Activated CD4-positive, alpha-beta T cell treated with anti-CD3 and anti-CD28 coated beads, Interleukin-10, Interleukin-2, amounts not matched to agents 100 ng/mL and 50 ng/mL, durations not matched to agents 16 hours and 8 hours (primary cell): ENCODE data around the gene SLC25A13.

ENCODE experiments used
- DNase-seq: peaks from one replicate; pipeline ENCODE4 v3.0.0-alpha.2; 2020

The SLC25A13 gene

DNA sequence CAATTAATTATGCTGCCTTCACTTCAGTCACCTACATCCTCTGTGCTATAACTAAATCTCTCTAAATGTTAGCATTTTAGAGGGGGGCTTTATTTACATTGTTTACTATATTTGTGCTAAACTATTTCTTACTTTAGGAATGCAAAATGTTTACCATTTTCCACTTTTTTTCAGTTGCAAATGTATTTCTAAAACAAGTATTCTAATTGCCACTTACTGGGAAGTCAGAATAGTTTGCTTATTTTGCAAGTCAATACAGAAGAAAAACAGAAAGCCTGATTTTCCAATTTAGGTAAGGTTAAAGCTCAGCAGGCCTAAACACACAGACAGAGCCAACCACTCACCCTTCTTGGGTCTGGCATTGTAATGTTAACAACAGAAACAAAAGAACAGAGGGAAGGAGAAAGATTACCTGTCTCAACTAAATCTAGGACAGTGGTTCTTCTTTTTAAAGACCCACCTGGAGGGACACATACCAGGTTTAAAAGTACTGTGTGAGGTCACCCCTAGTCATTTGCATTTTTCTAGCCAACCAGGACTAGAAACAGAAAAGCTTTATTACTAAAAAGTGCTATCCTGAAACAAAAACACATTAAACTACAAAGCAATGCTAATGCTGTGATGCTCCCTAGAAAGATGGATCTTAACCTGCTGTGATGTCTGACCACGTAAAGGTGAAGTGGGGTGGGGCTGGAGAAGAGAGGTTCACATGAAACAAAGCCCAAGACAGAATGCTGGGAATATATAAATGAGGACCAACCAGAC is 178.2 kb downstream of the SLC25A13 start:
- DNase-seq: no peak

DNA sequence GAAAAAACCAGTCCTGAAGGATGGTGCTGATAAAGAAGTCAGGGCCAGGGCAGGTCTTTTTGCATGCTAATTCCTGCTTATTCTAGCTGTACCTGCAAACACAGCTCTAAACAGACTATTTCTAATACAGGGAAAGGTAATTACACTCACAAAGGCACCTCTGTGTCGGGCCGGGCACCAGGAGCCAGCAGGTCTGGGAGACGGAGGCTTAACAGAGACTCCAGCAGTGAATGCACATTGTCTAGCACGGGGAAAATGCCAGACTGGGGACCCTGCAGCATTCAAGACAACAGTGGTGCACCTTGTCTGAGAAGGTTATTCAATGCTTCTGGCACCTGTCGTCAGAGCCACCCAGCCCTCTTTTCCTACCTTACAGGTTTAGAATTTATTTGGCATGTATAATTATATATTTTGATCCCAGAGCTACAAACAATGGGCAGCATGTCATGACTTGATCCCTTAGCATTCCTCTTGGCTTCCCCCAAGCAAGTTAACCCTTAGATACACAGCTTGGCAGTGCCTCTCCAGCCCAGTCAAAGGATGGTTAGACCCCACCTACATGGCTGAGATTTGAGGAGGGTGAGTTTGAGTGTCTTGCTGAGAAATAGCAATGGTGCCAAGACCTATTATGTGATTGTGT is 185.2 kb downstream of the SLC25A13 start:
- no peak for DNase-seq

DNA sequence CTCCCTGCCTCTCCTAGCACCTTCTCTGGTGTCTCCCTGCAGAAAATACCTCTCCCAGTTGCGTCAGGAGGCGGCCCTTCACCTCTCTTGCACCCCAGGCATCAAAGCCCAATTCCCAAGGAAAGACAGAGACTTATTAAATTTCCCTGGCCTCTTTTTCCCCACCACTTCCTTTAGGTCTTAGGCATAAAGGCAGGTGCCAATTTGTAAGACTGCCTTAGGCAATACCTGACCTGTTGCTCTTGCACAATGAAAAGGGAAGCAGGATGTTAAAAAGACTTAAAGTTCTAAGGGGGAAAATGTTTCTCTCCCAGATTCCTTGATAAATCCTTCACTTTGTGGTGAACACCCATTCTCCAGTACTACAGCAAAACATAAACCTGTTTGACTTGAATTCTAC is 186.7 kb downstream of the SLC25A13 start:
- no peak for DNase-seq

DNA sequence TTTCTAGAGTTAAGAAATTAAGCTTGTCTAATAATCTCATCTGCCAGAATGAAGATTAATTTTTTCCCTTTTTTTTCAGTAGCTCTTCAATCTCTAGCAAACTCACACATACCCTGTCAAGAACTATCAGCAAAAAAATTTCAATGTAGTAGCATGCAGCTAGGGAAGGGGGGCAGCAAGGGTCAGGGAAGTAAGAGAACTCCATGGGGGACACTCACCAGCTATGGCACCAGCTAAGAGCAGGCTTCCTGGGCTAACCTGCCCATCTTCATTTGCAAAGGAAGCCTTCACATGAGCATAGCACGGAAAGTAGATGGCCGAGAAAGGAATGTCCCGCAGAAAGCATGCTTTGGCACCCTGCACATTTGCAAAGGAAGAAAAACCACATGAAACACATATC is 190.4 kb downstream of the SLC25A13 start:
- DNase-seq: no peak

DNA sequence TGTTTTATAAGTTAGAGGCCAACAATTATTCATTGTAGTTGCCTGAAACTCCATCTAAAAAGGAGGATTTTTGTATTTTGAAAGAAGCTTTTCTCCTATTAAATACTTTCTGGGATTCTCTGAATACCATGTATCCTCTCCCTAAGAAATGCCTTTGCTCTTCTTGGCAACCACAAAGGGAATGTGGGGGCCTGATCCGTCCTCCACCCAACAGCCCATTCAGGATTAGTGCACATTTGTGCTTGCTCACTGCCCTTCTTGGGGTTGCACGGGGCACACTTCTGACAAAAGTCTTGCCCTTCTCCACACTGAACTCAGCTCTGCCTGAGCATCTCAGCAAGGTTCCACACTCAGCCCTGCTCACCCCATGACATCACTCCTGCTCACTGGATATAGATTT is 194.2 kb downstream of the SLC25A13 start:
- no peak for DNase-seq

DNA sequence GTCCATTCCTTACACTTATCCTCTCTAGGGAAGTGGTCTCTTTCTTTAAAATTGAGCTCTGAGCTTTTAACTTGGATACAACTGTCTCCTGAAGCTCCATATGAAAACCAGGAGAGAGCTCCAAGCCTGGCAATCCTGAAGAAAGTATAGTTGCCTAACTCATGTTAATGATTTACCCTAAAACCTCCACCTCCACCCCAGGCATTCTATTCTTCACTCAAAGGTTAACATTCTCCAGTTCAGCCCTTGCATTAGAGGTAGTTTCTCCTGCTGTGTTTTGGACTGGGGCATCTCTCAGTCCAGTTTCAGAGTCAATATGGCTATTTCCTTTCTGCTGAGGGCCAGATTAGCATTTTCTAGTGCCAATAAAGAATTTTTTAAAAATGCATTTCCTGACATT is 195.5 kb downstream of the SLC25A13 start:
- DNase-seq: no peak

DNA sequence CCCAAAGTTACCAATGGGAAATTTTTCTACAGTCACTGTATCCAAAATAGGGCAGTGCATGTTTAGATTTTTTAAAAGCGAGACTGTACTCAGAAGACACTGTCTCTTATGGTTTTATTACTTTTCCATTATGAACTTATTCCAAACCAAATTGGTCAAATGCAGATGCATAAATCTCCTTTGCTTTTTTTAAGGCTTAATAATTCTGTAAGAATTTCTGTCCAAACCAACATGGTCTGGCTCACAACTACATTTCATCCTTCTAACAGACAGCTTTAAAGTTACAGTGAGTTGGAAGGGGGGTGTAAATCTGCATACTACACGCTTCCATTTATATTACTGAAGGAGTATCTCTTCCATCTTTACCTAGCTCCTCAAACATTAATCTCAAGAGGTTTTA is 199.2 kb downstream of the SLC25A13 start:
- DNase-seq: no peak

DNA sequence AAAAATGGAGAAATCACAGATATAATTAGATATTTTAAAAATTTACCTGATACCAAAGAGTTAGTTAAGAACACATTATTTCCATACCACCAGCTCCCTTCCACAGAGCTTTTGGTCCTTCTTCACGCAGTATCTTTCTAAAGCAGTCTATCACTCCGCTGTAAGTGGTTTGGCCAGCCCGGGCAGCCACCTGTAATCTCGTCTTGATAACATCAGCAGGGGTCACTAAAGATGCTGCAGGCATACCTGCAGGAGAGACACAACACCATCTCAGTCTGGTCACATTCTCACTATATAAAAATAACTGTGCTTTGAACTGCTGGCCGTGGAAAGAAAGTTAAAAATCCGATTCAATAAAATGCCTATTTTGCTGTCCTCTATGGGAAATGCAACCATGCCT is 200.1 kb downstream of the SLC25A13 start:
- DNase-seq: no peak

DNA sequence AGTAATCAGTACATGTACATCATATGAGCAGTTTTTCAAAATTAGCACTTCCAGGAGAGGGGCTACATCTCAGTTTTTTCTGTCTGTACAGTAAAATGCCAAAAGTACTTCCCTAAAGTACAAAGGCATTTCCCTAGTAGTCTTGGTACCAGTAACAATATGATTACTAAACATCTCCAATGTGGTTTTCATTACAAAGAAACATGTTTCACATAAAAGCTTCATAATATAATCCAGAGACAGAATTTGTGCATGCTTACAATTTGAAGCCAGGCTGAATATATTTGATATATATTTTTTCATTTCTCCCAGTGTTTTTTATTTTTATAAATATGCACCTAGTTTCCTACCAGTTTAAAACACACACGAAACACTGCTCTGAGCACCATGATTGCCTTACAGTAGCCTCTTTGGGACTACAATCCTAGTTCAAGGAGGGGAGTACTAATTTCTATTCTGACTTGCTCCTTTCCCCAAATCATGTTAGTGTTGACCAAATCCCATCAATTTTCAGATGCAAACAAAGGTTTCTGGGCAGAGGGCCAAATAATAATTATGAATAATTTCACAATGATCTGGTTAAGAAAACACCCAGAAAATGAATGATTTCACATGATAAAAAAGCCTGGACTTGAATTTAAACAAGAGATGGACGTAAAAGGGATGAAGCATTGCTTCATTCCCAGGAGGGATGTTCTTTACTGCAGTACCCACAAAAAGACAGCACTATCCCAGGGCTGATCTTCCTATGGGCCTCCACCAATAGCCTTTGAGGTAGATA is 201.3 kb downstream of the SLC25A13 start:
- DNase-seq: no peak

DNA sequence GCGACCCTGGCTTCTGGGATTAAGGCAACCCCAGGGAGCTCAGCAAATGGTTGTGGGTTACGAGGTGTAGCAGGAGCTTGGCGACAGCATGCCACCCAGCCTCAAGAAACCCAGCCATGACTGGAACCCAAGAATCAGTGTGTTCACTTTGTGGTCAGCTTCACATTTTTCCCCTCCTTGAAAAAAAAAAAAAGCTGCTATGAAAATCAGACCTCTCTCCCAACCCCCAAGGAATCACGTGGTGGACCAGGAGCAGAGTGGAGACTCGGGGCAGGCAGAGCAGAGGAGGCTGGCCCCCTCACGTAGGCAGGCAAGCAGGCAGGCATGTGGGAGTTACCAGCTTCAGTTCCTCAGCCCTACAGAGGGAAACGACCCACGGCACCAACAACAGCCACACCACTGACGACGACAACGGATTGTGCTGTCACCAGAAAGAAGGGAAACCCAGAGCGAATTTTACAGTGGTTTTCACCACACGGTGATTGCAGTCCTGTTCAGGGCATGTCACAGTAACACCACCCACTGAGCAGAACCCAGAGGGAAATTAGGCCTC is 203.4 kb downstream of the SLC25A13 start:
- DNase-seq: no peak

DNA sequence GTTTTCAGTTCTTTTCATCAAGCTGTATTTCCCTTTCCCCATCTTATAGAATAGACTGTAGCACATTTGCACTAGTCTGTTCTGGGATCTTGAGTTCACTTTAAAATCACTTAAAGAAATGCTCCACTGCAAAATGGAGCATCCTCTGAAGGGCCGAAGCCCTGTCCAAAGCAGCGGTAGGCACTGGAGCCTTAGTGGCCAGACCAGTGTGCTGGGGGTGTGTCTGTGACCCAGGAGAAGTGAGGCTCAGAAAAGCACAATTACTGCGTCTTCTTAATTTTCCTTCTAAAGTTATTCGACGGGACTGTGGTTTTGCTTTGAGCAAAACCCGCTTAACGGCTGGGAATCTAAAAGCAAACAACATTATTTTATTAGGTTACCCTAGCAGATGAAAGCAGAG is 205.7 kb downstream of the SLC25A13 start:
- no peak for DNase-seq

DNA sequence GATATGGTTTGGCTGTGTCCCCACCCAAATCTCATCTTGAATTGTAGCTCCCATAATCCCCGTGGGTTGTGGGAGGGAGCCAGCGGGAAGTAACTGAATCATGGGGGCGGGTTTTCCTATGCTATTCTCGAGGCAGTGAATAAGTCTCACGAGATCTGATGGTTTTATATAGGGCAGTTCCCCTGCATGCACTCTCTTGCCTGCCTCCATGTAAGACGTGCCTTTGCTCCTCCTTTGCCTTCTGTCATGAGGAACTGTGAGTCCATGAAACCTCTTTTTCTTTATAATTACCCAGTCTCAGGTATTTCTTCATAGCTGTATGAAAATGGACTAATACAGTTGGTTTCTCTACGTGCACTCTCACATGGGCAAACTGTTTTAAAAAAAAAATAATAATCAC is 207.7 kb downstream of the SLC25A13 start:
- DNase-seq: no peak

DNA sequence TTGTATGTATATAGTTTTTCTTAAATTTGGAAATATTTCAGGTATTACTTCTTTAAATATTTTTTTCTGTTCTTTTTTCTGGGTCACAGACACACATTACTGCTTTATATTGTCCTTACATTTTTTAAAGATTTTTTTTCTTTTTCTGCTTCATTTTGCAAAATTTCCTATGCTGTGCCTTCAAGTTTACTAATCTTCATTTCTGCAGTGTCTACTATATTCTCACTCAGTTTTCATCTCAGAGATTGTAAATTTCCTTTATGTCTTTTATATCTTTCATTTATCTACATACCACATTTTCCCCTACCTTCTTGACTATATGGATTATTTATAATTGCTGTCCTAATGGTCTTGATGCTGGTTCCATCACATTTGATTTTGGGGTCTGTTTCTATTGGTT is 210.5 kb downstream of the SLC25A13 start:
- DNase-seq: no peak

DNA sequence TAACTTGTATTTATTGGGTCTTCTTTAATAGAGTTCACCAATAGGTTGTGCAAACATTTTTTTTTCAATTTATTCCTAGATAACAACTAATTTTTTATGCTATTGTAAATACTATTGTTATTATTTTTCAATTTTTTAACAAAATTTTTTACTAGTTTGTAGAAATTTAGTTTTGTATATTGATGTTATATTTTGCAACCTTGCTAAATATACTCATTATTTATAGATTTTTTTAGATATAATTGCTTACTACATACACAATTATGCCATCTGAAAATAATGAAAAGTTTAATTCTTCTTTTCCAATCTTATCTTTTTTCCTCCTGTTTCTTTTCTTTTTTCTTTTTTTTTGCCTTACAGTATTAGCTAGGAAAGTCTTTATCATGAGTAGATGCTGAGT is 216.9 kb downstream of the SLC25A13 start:
- no peak for DNase-seq

DNA sequence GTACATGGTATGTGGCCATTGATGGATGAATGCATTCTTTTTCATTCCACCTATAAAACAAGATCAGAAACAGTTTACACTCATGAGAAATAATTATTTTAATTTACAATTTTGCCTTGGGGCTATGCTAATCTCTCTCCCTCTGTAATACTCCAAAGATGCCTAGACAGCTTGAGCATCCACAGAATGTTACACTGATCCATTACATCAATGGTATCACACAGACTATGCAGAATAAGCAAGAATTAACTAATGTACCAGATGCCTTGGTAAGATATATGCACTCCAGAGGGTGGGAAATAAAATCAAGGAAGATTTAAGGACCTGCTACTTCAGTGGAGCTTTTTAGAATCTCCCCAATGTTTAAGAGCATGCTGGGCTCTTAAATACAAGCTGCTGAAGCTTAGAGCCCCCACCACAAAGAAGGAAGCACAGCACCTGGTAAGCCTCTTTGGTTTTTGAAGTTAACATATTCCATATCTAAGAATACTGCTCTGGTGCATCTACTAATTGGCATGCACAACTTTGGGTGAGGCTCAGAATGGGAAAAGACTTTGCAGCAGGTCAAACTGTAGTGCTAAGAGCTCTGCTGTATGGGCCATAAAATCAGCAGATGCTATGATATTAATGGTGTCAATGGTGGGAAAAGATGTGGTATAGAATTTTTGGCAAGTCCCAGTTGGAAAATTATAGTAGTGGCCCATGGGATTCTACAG is 219.6 kb downstream of the SLC25A13 start:
- DNase-seq: no peak

DNA sequence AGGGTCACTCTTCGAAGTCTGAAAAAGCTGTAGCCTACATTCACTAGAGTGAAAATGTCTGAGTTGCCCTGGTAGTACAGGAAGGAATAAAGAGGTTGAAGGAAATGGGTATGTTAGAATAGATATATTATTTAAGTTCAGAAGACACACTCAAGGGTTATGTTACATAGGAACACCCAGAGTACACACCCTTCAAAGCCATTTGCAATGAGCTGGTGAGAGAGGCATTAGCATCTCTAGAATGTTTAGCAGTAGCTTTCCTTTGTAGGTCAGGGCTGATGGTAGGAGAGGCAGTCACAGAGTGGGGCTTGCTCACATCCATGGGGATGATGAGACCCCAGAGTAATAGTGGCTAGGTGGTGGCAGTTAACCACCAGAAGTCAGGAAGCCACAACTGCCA is 221.2 kb downstream of the SLC25A13 start:
- no peak for DNase-seq

DNA sequence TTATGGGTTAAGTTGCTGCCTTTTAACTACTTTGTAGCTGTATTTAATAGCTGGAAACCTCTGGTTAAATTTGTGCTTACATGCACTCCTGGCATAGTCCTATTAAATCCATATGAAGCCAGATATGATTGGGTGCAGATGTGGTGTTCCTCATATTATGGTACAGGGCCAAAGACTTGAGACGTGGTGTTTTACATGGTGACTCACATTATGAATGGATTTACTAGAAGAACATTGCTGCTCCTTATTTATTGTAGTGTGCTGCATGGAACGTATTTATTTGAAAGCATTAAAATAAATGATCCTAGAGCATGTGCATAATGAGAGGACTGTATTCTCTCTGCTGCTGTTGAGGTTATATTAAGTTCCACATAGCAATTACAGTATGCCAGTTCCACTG is 224.1 kb downstream of the SLC25A13 start:
- no peak for DNase-seq

DNA sequence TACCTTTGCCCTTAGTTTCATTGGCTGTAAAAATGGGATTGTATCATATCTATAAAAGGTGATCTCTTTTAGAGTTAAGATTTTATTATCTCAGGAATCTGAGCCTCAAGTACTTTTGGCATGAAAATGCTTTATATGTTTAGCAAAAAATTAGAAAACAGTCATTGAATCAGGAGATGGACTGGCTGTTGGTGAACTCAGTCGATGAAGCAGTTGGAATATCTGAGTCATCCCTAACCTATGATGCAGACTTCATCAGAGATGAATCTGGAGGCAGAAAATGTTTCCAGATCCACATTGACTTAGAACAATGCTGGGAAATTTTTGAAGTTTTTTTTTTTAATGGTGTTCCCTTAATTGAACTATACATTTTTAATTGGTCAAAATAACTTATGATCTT is 228.5 kb downstream of the SLC25A13 start:
- no peak for DNase-seq

DNA sequence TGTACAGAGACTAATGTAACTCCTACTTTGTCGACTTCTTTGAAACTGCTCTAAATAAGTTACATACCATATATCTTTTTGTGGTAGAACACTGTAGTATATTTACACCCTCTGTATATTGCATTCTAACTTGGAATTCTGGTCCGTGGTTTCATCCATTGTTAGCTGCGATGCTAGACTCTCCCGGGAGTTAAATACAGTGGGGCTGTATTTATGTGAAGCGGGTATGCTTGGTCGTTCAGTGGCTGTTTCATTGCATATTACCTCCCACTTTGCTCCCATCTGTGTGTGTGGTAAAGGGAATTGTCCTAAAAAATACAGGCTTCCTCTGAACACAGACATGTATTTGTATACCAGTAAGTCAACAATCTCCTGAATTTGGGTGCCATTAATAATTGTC is 231.1 kb downstream of the SLC25A13 start:
- DNase-seq: no peak

DNA sequence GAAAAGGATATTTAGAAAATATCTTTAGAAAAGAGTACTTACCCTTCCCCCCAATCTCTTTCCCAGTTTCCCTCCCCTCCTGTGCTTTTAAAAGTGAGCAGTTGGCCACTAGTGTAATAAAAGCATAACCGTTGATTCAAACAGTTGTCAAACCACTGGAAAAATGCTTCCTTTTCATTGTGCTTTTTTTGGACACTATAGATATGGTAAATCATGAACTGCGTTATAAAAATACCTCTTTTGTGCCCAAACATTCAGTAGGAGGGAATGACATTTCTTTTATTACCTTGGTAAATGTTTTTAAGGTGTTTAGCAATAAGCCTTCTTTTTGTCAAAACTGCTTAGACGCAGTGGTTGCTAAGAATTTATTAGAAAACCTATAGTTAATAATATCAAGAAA is 232.4 kb downstream of the SLC25A13 start:
- no peak for DNase-seq

DNA sequence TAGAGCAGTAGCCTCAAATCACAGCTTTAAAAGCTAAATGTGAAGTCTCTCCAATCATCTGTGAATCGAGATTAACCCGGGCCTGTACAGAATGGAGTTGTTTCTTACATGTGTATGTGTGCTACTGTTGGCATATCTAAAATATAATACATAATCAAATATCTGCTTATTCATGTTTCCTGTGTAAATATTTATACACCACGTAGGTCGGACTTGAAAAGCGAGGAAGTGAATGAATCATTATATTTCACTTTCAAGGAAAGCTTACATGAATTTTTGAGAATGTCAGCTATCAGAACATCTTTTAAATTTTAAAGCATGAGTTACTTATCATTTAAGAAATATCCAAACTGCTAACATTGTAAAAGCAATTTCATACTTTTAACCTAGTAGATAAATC is 233.3 kb downstream of the SLC25A13 start:
- no peak for DNase-seq

DNA sequence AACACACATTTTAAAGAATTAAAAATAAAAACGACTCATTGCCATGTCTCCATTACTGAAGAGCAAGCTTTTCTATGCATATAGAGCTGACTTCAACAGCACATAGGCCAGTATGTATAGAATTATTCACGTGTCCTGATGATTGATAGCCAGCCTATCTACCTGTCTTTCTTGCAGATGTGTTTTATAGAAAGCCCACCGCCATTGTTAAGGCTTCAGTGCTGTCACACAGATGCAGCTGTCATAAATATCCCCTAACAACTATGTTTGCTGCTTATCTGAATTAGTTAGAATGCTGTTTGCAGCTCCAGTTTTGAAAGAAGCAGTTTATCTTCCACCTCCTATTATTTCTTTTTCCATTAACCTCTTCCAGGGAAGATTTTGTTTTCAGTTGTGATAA is 235.9 kb downstream of the SLC25A13 start:
- DNase-seq: no peak

DNA sequence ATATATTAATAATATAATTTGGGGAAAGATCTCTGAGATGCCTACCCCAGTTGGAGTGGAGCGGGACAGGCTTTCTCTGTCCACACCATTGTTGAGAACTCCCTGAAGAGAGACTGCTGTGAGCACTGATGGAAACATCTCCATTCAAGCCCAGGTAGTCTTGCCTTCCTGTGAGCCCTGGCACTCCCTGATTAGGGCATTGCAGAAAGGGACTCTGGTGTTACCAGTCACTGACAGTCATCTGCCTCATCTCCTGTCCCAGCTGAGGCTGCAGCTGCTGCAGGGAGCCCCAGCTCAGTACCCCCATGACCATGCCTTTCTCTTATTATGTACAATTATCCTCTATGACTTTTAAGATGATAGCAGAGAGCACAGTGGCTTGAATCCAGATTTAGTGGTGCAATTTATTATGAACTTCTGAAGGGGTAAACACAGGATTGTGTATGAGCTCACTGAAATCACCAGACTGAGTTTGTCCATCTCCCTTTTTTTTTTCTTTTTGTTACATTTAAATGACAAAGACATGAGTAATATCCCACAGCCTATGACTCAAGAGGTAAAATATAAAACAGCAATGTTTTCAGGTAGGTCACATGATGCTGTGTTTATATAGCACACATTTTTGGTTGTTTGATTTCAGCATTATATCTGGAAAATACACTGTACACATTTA is 236.9 kb downstream of the SLC25A13 start:
- no peak for DNase-seq
